BLaER1 (cell line): ENCODE measurements around the gene KIAA1217.

Experiments used
- H3K27ac ChIP-seq: shearing (Covaris generic); formaldehyde crosslinking; 2 replicates; pipeline ENCODE4 v1.8.1; 2022
- H3K27me3 ChIP-seq: shearing (Covaris generic); formaldehyde crosslinking; 2 replicates; pipeline ENCODE4 v1.8.1; 2022
- H3K36me3 ChIP-seq: shearing (Covaris generic); formaldehyde crosslinking; 2 replicates; pipeline ENCODE4 v1.8.1; 2022
- H3K4me1 ChIP-seq: shearing (Covaris generic); formaldehyde crosslinking; 2 replicates; pipeline ENCODE4 v1.8.1; 2022
- H3K4me2 ChIP-seq: shearing (Covaris generic); formaldehyde crosslinking; 2 replicates; pipeline ENCODE4 v1.8.1; 2022
- H3K4me3 ChIP-seq: shearing (Covaris generic); formaldehyde crosslinking; 2 replicates; pipeline ENCODE4 v1.8.1; 2022
- H3K9ac ChIP-seq: shearing (Covaris generic); formaldehyde crosslinking; 2 replicates; pipeline ENCODE4 v1.8.1; 2022
- H3K9me3 ChIP-seq: shearing (Covaris generic); formaldehyde crosslinking; 2 replicates; pipeline ENCODE4 v1.8.1; 2022
- H4K20me1 ChIP-seq: shearing (Covaris generic); formaldehyde crosslinking; 2 replicates; pipeline ENCODE4 v1.8.1; 2022
- Cebpa-rat ChIP-seq: shearing (Covaris generic); IDR thresholded peaks from 2 replicates; pipeline ENCODE4 v1.8.1; 2022

The KIAA1217 gene

GRCh38 chr10:24428410-24428782 is 219.5 kb downstream of the KIAA1217 start:
- H4K20me1 ChIP-seq: no peaks in the 10 kb centered on the region
- H3K4me3 ChIP-seq: no peak overlapping the region
- no peak overlapping the region for H3K4me2 ChIP-seq
- no peaks in the 10 kb centered on the region for H3K27me3 ChIP-seq
- no peaks in the 10 kb centered on the region for H3K36me3 ChIP-seq
- H3K9ac ChIP-seq: no peak overlapping the region
- no peaks in the 10 kb centered on the region for H3K9me3 ChIP-seq
- no peak overlapping the region for H3K27ac ChIP-seq
- TF ChIP-seq Cebpa-rat: no peak
- no peaks in the 10 kb centered on the region for H3K4me1 ChIP-seq

GRCh38 chr10:24430591-24430990 is 221.7 kb downstream of the KIAA1217 start:
- no peak overlapping the region for H3K9ac ChIP-seq
- no peak overlapping the region for H3K4me2 ChIP-seq
- no peaks in the 10 kb centered on the region for H3K9me3 ChIP-seq
- no peak overlapping the region for H3K27ac ChIP-seq
- H3K36me3 ChIP-seq: no peaks in the 10 kb centered on the region
- no peaks in the 10 kb centered on the region for H3K4me1 ChIP-seq
- H4K20me1 ChIP-seq: no peaks in the 10 kb centered on the region
- H3K27me3 ChIP-seq: no peaks in the 10 kb centered on the region
- no peak overlapping the region for H3K4me3 ChIP-seq
- no peak for TF ChIP-seq Cebpa-rat

GRCh38 chr10:24432478-24433416 is 223.8 kb downstream of the KIAA1217 start:
- no peak for TF ChIP-seq Cebpa-rat
- no peak overlapping the region for H3K9ac ChIP-seq
- H3K4me2 ChIP-seq: no peak overlapping the region
- H3K9me3 ChIP-seq: no peaks in the 10 kb centered on the region
- H3K27me3 ChIP-seq: no peaks in the 10 kb centered on the region
- H3K27ac ChIP-seq: no peak overlapping the region
- no peaks in the 10 kb centered on the region for H3K4me1 ChIP-seq
- no peak overlapping the region for H3K4me3 ChIP-seq
- no peaks in the 10 kb centered on the region for H4K20me1 ChIP-seq
- H3K36me3 ChIP-seq: no peaks in the 10 kb centered on the region

GRCh38 chr10:24433705-24434104 is 224.8 kb downstream of the KIAA1217 start:
- Histone ChIP-seq H3K4me1 (no peaks in the 10 kb centered on the region), H3K27me3 (no peaks in the 10 kb centered on the region), H3K36me3 (no peaks in the 10 kb centered on the region), H3K9me3 (no peaks in the 10 kb centered on the region), H3K4me2 (no peak overlapping the region), H3K4me3 (no peak overlapping the region), H4K20me1 (no peaks in the 10 kb centered on the region), H3K9ac (no peak overlapping the region), H3K27ac (no peak overlapping the region)
- TF ChIP-seq Cebpa-rat: no peak

GRCh38 chr10:24434961-24435360 is 226.0 kb downstream of the KIAA1217 start:
- Histone ChIP-seq H3K4me1 (no peaks in the 10 kb centered on the region), H3K4me3 (no peak overlapping the region), H3K27ac (no peak overlapping the region), H3K36me3 (no peaks in the 10 kb centered on the region), H3K27me3 (no peaks in the 10 kb centered on the region), H3K9me3 (no peaks in the 10 kb centered on the region), H4K20me1 (no peaks in the 10 kb centered on the region), H3K9ac (no peak overlapping the region), H3K4me2 (no peak overlapping the region)
- no peak for TF ChIP-seq Cebpa-rat

- no peak overlapping the region for H3K9ac ChIP-seq
- no peaks in the 10 kb centered on the region for H3K36me3 ChIP-seq
- no peaks in the 10 kb centered on the region for H4K20me1 ChIP-seq
- H3K27ac ChIP-seq: no peak overlapping the region
- H3K9me3 ChIP-seq: no peaks in the 10 kb centered on the region
- H3K4me3 ChIP-seq: no peak overlapping the region
- no peak overlapping the region for H3K4me2 ChIP-seq
- TF ChIP-seq Cebpa-rat: no peak
- no peaks in the 10 kb centered on the region for H3K27me3 ChIP-seq
- no peaks in the 10 kb centered on the region for H3K4me1 ChIP-seq
These were observed 226.4 kb downstream of the KIAA1217 start for GRCh38 chr10:24435374-24435773.

GRCh38 chr10:24437302-24437701 is 228.4 kb downstream of the KIAA1217 start:
- H3K4me3 ChIP-seq: no peak overlapping the region
- no peak for TF ChIP-seq Cebpa-rat
- H3K4me1 ChIP-seq: peaks cover 13% of the 10 kb centered on the region

GRCh38 chr10:24438800-24439199 is 229.9 kb downstream of the KIAA1217 start:
- Histone ChIP-seq H3K9ac (no peak overlapping the region), H3K27me3 (no peaks in the 10 kb centered on the region), H3K4me1 (peaks cover 13% of the 10 kb centered on the region), H3K4me3 (no peak overlapping the region), H4K20me1 (no peaks in the 10 kb centered on the region), H3K36me3 (no peaks in the 10 kb centered on the region), H3K4me2 (no peak overlapping the region), H3K27ac (no peak overlapping the region), H3K9me3 (no peaks in the 10 kb centered on the region)
- no peak for TF ChIP-seq Cebpa-rat

More at GRCh38 chr10:24437302-24437701, 228.4 kb downstream of the KIAA1217 start:
- Histone ChIP-seq H3K9ac (no peak overlapping the region), H3K36me3 (no peaks in the 10 kb centered on the region), H3K9me3 (no peaks in the 10 kb centered on the region), H3K4me2 (no peak overlapping the region), H3K27me3 (no peaks in the 10 kb centered on the region), H3K27ac (no peak overlapping the region), H4K20me1 (no peaks in the 10 kb centered on the region)

- no peak overlapping the region for H3K27ac ChIP-seq
- no peak for TF ChIP-seq Cebpa-rat
- H3K9me3 ChIP-seq: no peaks in the 10 kb centered on the region
- no peak overlapping the region for H3K4me2 ChIP-seq
- no peaks in the 10 kb centered on the region for H3K27me3 ChIP-seq
- no peaks in the 10 kb centered on the region for H4K20me1 ChIP-seq
- H3K4me1 ChIP-seq: peaks cover 13% of the 10 kb centered on the region
- no peak overlapping the region for H3K9ac ChIP-seq
- H3K4me3 ChIP-seq: no peak overlapping the region
- H3K36me3 ChIP-seq: no peaks in the 10 kb centered on the region
These were observed 231.0 kb downstream of the KIAA1217 start for GRCh38 chr10:24439935-24440334.
